HG02588 (cell line): Measurements from ENCODE around the gene APH1B.
"Not testable (repeated sequence)": the region's sequence is repeated elsewhere in the genome, so short reads cannot be mapped to it uniquely, and the experiment has no call there.

Source experiments
- ATAC-seq: cut with Tn5 transposase; IDR thresholded peaks from one replicate; pipeline ENCODE4 v1.9.1; 2021; ENCODE audit warnings: mild to moderate bottlenecking, moderate library complexity; ENCODE audit not compliant: unreplicated experiment

The APH1B gene

GRCh38 chr15:63329567-63330350 lies 52.4 kb downstream of the APH1B start:
- ATAC-seq, result no peak

GRCh38 chr15:63330926-63331325 lies 53.5 kb downstream of the APH1B start:
- no peak for ATAC-seq

DNA sequence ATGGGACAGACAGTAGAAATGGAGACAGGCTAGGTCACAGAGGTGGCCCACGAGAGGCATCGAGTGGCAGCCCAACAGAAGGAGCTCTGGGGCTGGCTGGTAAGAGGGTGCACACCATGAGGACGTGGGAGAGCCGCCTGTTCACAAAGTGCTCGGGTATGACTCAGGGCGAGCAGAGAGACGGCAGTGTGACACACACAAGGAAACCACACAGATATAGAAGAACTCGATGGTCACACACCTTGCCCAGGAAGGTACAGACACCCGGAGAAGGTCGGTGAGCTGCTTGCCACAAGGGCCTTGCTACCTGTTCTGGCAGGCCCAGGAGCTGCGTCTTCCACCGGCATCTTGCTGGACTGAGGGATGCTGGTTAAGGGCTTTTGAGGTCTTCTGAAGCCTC lies 54.1 kb downstream of the APH1B start:
- no peak for ATAC-seq

DNA sequence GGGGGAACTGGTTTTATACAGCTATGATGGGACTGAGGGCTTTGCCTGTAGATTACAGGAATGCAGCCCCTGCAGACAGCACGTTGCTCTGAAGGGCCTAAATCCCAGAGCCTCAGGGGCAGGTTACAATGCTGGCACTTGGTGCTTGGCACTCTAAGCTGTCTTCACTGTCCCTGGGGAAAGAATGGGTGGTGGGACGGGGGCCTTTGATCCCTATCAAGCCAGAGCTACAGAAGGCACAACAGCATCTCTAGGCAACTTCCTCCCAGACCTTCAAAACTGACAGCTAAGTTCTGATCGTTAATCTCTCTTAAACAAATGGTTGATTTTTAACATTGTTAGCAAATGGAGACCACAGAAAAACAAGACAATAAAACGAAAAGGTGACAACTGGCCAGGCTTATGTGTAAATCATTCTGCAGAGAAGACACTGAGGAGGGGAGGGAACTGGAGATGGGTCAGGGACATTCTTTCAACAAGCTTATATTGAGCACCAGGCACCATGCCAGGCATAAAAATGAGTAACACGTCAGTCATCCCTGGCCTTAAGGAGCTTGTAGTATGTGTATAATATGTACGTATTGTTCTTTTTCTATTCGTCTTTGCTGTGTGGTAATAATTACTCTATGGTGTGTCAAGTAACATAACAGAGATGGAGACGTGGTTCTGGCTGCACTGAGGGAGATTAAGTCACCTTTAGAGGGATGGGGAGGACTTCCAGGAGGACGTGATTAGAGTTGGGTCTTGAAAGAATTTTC lies 55.1 kb downstream of the APH1B start:
- ATAC-seq, result no peak

DNA sequence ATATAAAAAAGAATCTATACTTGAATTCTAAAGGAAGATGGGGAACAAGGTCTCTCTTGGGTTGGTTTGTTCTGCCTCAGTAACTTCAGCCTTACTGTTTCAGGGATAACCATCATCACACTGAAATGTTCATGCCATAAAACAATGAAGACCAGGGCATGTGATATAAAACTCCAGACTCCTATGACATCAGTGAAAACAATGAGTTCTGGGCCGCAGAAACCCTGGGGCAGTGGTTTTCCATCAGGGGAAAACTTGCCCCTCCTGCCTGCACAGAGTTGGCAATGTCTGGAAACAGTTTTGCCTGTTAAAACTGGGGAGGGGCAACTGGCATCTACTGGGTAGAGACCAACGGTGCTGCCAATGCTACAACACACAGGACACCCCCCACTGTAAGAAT lies 57.4 kb downstream of the APH1B start:
- no peak for ATAC-seq

GRCh38 chr15:63335543-63336240 lies 58.3 kb downstream of the APH1B start:
- ATAC-seq, result no peak

DNA sequence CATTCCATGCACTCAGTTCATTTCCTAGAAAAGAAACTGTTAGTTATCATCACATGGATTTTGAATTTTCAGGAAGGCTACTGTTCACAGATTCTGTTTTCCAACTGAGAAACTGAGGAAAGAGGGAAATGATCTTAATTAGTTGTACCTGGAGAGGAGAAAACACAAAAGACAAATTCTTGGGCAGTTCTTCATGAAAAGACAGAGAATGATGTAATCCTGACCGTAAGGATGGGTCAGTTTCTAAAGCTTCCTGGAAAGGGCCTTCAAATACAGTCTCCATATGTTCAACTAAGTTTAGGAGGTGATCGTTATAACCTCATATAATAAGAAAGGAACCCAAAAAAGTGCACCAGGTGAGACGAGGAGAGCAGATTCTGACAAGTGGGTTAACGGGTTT lies 59.6 kb downstream of the APH1B start:
- ATAC-seq, result no peak

- no peak for ATAC-seq
Observed at GRCh38 chr15:63338170-63338569, 60.8 kb downstream of the APH1B start.

DNA sequence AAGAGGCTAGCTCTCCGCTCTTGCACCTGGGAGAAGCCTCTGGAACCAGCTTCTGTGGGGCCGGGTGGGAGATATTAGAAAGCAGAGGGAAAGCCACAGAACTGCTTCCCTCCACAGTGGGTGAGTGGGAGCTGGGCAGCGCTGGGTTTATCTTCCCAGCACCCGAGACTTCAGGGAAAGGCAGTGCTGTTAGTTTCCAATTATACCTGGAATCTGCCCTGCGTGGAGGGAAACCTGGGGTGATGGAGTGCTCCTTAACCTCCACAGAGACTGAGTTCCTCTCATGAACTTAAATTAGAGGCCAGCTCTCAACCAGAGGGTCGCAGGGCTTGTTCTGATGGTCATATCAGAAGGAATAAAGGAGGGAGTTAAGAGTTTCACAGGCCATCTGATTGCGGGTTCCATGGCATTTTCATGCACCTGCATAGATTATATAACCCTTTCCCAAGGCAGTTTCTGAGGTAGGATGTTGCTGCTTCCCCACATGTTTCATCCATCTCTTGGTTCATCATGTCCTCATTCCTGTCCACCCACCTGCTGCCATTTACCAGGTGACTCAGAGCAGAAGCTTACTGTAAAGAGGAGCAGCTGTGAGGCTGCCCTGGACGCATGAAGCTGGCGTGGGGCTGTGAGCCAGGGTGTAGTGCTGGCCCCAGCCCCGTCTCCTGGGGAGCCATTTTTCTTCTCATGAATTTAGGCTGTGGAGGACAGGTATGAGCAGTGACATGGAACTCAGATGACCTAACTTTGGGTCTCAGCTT lies 61.8 kb downstream of the APH1B start:
- ATAC-seq, result no peak

- ATAC-seq, result no peak
Observed at GRCh38 chr15:63339836-63340235, 62.4 kb downstream of the APH1B start.

DNA sequence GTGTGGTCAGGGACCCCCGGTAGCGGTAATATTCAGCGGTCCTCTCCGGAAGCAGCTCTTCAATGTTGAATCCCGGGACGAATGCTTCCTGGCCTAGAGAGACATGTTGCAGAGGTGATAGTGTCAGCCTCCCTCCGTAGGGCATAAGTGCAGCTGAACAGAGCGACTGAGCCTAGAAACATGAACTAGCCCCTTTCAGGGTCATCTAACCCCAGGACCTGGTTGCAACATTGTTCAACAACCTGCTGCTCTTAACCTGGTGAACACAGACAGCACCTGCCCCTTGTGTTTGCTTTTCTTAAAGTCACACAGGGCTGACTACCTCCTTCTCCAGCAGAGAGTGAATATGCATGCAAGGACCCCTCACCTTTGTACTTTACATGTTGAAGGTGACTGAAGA lies 62.9 kb downstream of the APH1B start:
- no peak for ATAC-seq

DNA sequence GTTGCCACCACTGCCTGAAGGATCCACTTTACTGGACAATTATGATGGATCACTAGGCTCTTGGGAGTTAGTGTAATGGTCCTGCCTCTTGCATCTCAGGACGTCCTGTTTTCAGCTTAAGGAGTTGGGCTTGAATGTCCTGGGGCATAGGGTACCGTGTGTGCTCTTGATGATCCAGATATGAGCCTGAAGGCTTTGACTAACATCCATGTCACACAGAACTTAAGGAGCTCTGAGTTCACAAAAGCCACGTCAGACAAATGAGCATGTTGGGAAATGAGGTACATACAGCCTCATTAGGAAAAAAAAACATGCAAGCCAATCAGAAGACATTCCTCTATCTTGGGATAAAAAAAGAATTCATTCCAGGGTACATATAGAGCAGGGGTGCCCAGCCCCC lies 63.5 kb downstream of the APH1B start:
- no peak for ATAC-seq

- ATAC-seq, result no peak
Observed at GRCh38 chr15:63341898-63342297, 64.5 kb downstream of the APH1B start.

- ATAC-seq, result not testable (repeated sequence)
Observed at GRCh38 chr15:63342996-63343562, 65.7 kb downstream of the APH1B start.

DNA sequence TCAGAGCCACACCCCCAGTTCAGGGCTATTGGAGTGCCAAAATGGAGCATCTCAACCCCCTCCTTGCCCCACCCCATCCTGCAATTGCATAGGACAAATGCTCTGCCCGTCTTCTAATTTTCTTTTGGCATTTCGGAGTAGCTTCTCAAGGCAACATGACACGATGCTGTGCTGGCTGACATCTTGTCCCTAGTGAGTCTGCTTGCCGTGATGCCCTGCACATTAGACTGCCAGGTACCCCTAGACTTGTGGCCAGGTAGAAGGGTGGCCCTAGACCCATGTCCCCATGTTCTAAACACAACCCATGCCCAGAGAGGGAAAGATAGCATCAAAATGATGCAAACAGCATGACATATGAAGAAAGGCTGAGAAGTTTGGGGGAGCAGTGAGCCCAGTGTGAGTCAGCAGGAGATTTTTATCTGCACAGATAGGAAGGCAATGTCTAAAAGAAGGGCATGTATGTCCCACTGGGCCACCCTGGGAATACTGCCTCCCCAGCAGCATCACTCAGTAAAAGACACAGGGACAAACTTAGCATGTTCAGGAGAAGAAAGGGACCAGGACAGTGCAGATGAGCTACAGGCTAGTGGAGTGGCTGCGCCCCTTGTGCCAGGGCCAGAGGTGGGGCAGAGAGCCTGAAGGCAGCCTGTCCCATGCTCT lies 67.5 kb downstream of the APH1B start:
- ATAC-seq, result no peak

DNA sequence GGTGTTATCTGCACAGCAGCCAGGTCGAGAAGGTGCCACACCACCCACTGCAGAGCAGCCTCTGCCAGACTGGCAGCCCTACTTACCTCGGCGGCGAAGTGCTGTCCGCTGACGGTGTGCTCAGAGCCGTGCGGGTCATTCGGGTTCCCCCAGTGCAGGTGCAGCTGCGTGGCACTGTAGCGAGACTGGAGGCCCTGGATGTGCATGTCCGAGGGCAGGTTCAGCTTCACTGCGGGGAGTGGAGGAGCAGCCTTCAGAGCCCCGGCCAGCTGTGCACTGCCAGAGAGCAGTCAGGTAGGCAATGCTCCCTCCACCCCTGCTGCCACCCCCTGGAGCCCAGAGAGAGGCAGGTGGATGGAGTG lies 68.0 kb downstream of the APH1B start:
- ATAC-seq, result no peak

GRCh38 chr15:63347074-63347857 lies 69.9 kb downstream of the APH1B start:
- ATAC-seq, result no peak

- no peak for ATAC-seq
Observed at GRCh38 chr15:63348392-63348791, 71.0 kb downstream of the APH1B start.

DNA sequence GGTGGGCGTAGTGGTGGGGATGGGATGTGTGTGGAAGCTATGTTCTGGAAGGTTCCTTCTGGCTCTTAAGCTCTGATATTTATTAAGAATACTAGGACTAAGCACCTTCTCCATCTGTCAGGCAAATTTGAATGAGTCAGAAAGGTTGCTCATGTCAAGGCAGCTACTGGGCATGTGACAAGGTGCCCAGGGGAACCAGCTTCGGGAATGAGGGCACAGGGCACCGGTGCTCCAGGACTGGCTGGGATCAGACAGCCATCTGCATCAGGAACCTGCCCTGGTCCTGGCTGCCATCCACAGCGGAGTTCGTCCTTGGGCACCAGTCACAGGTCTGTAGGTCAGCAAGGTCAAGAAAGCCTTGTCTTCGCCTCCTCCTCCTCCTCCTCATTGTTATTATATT lies 71.8 kb downstream of the APH1B start:
- ATAC-seq, result no peak

- no peak for ATAC-seq
Observed at GRCh38 chr15:63349621-63350020, 72.2 kb downstream of the APH1B start.
